CD14-positive monocyte (primary cell): ENCODE results near the gene LRRC38. TPM values are rescaled to one million over a fixed set of nuclear protein-coding genes. Genes with fewer than 3 reads are reported as not detected.

ENCODE experiments used
- DNase-seq, 3 donors: peaks; one replicate each; pipeline ENCODE4 v3.0.0-alpha.2; 2011 to 2022
- H2AFZ ChIP-seq: 2 replicates; pipeline ENCODE4 v1.6.0; 2012; ENCODE audit warnings: mild to moderate bottlenecking, low read depth, low read length, inconsistent platforms; ENCODE audit not compliant: insufficient read depth, poor library complexity, severe bottlenecking
- H3K27ac ChIP-seq, 2 donors: 1 replicate in 1 of 2; 2 replicates in 1 of 2; pipeline ENCODE4 v1.5.1; 2012 to 2013; ENCODE audit warnings: low read length in 2 of 2, control low read depth in 1 of 2, inconsistent platforms in 1 of 2, low read depth in 1 of 2, mild to moderate bottlenecking in 1 of 2
- H3K27me3 ChIP-seq, 2 donors: one replicate each; pipeline versions ENCODE4 v1.6.0 to v1.6.1; 2011 to 2013; ENCODE audit warnings: low read length in 2 of 2; ENCODE audit not compliant: control insufficient read depth in 2 of 2, insufficient read depth in 2 of 2
- H3K36me3 ChIP-seq, 2 donors: replicated peaks in 1 of 2; 1 replicate in 1 of 2; 2 replicates in 1 of 2; pipeline versions ENCODE4 v1.5.1 to v1.6.1; 2012 to 2013; ENCODE audit warnings: low read length in 2 of 2, control low read depth in 1 of 2, inconsistent platforms in 1 of 2, mild to moderate bottlenecking in 1 of 2; ENCODE audit not compliant: insufficient read depth in 2 of 2, control insufficient read depth in 1 of 2
- H3K4me1 ChIP-seq, 2 donors: 1 replicate in 1 of 2; 2 replicates in 1 of 2; pipeline versions ENCODE4 v1.5.1 to v1.6.1; 2012 to 2013; ENCODE audit warnings: low read length in 2 of 2, control low read depth in 1 of 2, inconsistent platforms in 1 of 2, mild to moderate bottlenecking in 1 of 2, moderate library complexity in 1 of 2; ENCODE audit not compliant: insufficient read depth in 2 of 2, control insufficient read depth in 1 of 2
- H3K4me2 ChIP-seq: replicated peaks from 2 replicates; pipeline ENCODE3; 2012; ENCODE audit warnings: low read length, moderate library complexity, mild to moderate bottlenecking; ENCODE audit not compliant: poor library complexity, severe bottlenecking; ENCODE audit errors: extremely low read depth
- H3K4me3 ChIP-seq, 3 experiments: fragments of 200-600 bp in 1 of 3; sonication (generic) in 1 of 3; replicated peaks in 1 of 3; 1 replicate in 2 of 3; 2 replicates in 1 of 3; pipeline ENCODE4 v1.5.1; 2011 to 2013; ENCODE audit warnings: low read length in 3 of 3, mild to moderate bottlenecking in 3 of 3, control low read depth in 2 of 3, low read depth in 2 of 3, inconsistent platforms in 1 of 3, moderate library complexity in 1 of 3
- H3K79me2 ChIP-seq: 2 replicates; pipeline ENCODE4 v1.6.0; 2012; ENCODE audit warnings: mild to moderate bottlenecking, control low read depth, inconsistent platforms, low read length, moderate library complexity; ENCODE audit not compliant: insufficient read depth
- H3K9ac ChIP-seq: 2 replicates; pipeline ENCODE4 v1.6.0; 2017; ENCODE audit warnings: low read length, mild to moderate bottlenecking; ENCODE audit not compliant: insufficient read depth, poor library complexity, severe bottlenecking
- H3K9me3 ChIP-seq, 2 donors: replicated peaks in 1 of 2; 1 replicate in 1 of 2; 2 replicates in 1 of 2; pipeline versions ENCODE4 v1.5.1 to v1.6.1; 2012 to 2013; ENCODE audit warnings: low read length in 2 of 2, control low read depth in 1 of 2; ENCODE audit not compliant: control insufficient read depth in 1 of 2, insufficient read depth in 1 of 2
- H4K20me1 ChIP-seq: 2 replicates; pipeline ENCODE4 v1.6.0; 2012; ENCODE audit warnings: mild to moderate bottlenecking, low read length, control low read depth, moderate library complexity; ENCODE audit not compliant: insufficient read depth
- H3K27ac Mint-ChIP-seq, 7 donors: one replicate each; pipeline ENCODE4 v1.8.0; 2020; ENCODE audit warnings: mild to moderate bottlenecking in 7 of 7, mixed read lengths in 7 of 7, moderate library complexity in 6 of 7, inconsistent platforms in 2 of 7
- H3K27me3 Mint-ChIP-seq, 3 donors: one replicate each; pipeline ENCODE4 v1.8.0; 2021 to 2022; ENCODE audit warnings: low read depth in 3 of 3, mild to moderate bottlenecking in 3 of 3, mixed read lengths in 3 of 3, moderate library complexity in 3 of 3, inconsistent platforms in 1 of 3
- H3K36me3 Mint-ChIP-seq, 2 donors: one replicate each; pipeline ENCODE4 v1.8.0; 2020; ENCODE audit warnings: mixed read lengths in 2 of 2, inconsistent platforms in 1 of 2, mild to moderate bottlenecking in 1 of 2
- H3K4me1 Mint-ChIP-seq: one replicate; pipeline ENCODE4 v1.8.0; 2020; ENCODE audit warnings: mild to moderate bottlenecking, mixed read lengths
- H3K4me3 Mint-ChIP-seq, 2 donors: one replicate each; pipeline ENCODE4 v1.8.0; 2020; ENCODE audit warnings: mild to moderate bottlenecking in 2 of 2, mixed read lengths in 2 of 2, moderate library complexity in 1 of 2
- H3K9me3 Mint-ChIP-seq, 7 donors: one replicate each; pipeline ENCODE4 v1.8.0; 2020 to 2022; ENCODE audit warnings: mixed read lengths in 7 of 7, mild to moderate bottlenecking in 6 of 7, moderate library complexity in 6 of 7, inconsistent platforms in 2 of 7
- WGBS: methylation state at CpG from one replicate; pipeline ENCODE4 v1.1.5; 2013; ENCODE audit warnings: missing lambda C conversion rate; ENCODE audit not compliant: insufficient coverage; 5-methylcytosine and 5-hydroxymethylcytosine counted together
- intact Hi-C, 2 donors: fragments of 100-400 bp; cut with micrococcal nuclease; formaldehyde crosslinking; loops; one replicate each; pipeline versions ENCODE4 v1.15.0 to v1.15.1; 2023
- polyA plus RNA-seq, 3 donors: library from polyadenylated mRNA; depleted of rRNA in 1 of 3; unstranded in 2 of 3; stranded (reverse) in 1 of 3; fragments of 300-500 nt in 2 of 3; fragments of >200 nt in 1 of 3; fragmentation: Illumina TruSeq in 2 of 3; gene quantifications; 1 replicate in 2 of 3; 2 replicates in 1 of 3; pipeline ENCODE4 v1.2.3, GENCODE V29; 2012 to 2021
- TF ChIP-seq, protein P1 (sequence below): fragments of 200-600 bp; IDR thresholded peaks from one replicate; pipeline ENCODE4 v1.8.0; 2022; ENCODE audit warnings: antibody characterized with exemption, mild to moderate bottlenecking

LRRC38 gene
- polyA plus RNA-seq, 3 donors = not detected

DNA sequence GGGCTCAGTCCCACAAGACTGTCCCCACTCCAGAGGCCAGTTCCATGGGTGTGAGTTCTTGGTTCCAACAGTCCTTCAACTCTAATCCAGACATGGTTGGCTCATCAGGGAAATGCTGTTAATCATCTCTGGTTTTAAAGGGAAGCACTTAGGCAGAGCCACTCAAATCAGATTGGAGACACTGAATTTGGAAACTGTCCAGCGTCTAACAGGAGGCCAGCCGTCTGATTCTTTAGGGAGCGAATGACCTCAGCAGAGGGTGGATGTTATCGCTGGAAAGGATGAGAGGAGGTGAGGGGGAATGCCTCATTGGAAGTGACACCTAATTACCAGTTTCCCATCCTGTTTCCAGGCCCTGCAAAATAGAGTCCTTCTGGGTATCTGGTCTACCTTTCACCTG, 22.8 kb upstream of the LRRC38 start:
- H3K9me3 Mint-ChIP-seq = no peaks in the 10 kb centered on the region
- no peak overlapping the region for H3K4me2 ChIP-seq
- H3K4me3 Mint-ChIP-seq = no peak overlapping the region
- DNase-seq = no peak
- H4K20me1 ChIP-seq = no peaks in the 10 kb centered on the region
- TF ChIP-seq, protein P1, sequence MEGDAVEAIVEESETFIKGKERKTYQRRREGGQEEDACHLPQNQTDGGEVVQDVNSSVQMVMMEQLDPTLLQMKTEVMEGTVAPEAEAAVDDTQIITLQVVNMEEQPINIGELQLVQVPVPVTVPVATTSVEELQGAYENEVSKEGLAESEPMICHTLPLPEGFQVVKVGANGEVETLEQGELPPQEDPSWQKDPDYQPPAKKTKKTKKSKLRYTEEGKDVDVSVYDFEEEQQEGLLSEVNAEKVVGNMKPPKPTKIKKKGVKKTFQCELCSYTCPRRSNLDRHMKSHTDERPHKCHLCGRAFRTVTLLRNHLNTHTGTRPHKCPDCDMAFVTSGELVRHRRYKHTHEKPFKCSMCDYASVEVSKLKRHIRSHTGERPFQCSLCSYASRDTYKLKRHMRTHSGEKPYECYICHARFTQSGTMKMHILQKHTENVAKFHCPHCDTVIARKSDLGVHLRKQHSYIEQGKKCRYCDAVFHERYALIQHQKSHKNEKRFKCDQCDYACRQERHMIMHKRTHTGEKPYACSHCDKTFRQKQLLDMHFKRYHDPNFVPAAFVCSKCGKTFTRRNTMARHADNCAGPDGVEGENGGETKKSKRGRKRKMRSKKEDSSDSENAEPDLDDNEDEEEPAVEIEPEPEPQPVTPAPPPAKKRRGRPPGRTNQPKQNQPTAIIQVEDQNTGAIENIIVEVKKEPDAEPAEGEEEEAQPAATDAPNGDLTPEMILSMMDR = no peak
- H3K9ac ChIP-seq = no peak overlapping the region
- H3K27ac Mint-ChIP-seq = no peak overlapping the region
- no peak overlapping the region for H3K4me3 ChIP-seq
- H3K27me3 ChIP-seq = no peaks in the 10 kb centered on the region
- no peaks in the 10 kb centered on the region for H3K36me3 ChIP-seq
- H3K79me2 ChIP-seq = no peaks in the 10 kb centered on the region
- intact Hi-C loops = no loop called here
- no peaks in the 10 kb centered on the region for H3K36me3 Mint-ChIP-seq
- no peak overlapping the region for H3K27ac ChIP-seq
- H3K27me3 Mint-ChIP-seq = peaks cover 3 to 6% (median 4%) of the 10 kb centered on the region in 3 donors
- H3K4me1 Mint-ChIP-seq = peaks cover under 1% of the 10 kb centered on the region
- H2AFZ ChIP-seq = no peak overlapping the region
- 95% methylated on average over 3 of the region's 4 CpGs for WGBS
- no peaks in the 10 kb centered on the region for H3K9me3 ChIP-seq
- no peaks in the 10 kb centered on the region for H3K4me1 ChIP-seq

DNA sequence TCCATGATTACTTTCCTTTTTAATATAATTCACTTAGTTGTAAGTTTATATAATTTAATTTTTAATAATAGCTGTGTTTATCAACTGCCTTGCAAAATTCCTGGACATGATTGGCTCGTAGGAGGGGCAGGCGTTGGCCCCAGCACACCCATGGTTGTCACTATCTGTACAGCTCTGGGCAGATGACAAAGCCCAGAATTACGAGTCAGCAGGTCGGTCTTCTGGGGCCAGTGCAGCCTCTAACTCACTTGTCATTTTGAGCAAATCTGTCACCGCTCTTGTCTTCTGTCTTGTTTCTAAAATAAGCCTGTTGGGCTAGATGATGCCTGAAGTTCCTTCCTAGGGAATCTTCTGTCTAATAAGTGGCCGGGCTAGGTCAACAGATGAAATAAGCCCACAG, 21.4 kb upstream of the LRRC38 start:
- WGBS = 84% methylated on average over 4 of the region's 6 CpGs

More for the DNA sequence above, 21.4 kb upstream of the LRRC38 start:
- Mint-ChIP-seq H3K27me3 (peaks cover 3 to 6% (median 4%) of the 10 kb centered on the region in 3 donors), H3K4me1 (no peaks in the 10 kb centered on the region), H3K9me3 (no peaks in the 10 kb centered on the region), H3K27ac (no peak overlapping the region), H3K4me3 (no peak overlapping the region), H3K36me3 (no peaks in the 10 kb centered on the region)
- no peak for DNase-seq
- H3K79me2 ChIP-seq = no peaks in the 10 kb centered on the region
- H3K9me3 ChIP-seq = no peaks in the 10 kb centered on the region
- no peaks in the 10 kb centered on the region for H4K20me1 ChIP-seq
- no peaks in the 10 kb centered on the region for H3K4me1 ChIP-seq
- intact Hi-C loops = no loop called here
- no peak overlapping the region for H3K27ac ChIP-seq
- H3K36me3 ChIP-seq = no peaks in the 10 kb centered on the region
- H3K4me2 ChIP-seq = no peak overlapping the region
- TF ChIP-seq, protein P1 = no peak
- no peak overlapping the region for H3K4me3 ChIP-seq
- H3K27me3 ChIP-seq = no peaks in the 10 kb centered on the region
- no peak overlapping the region for H2AFZ ChIP-seq
- no peak overlapping the region for H3K9ac ChIP-seq
